ENCODE data around the gene ABCB4. TPM values are rescaled to one million over a fixed set of nuclear protein-coding genes. Genes with fewer than 3 reads are reported as not detected.
A peak's percentile ranks its signal among the peaks of the same experiment; 100 is the strongest.

The ABCB4 gene
- 1 to 10 TPM in 2 of 4 donors, under 1 TPM in 2; 0.42 to 6.5 (median 1.1) TPM for total RNA-seq

DNA sequence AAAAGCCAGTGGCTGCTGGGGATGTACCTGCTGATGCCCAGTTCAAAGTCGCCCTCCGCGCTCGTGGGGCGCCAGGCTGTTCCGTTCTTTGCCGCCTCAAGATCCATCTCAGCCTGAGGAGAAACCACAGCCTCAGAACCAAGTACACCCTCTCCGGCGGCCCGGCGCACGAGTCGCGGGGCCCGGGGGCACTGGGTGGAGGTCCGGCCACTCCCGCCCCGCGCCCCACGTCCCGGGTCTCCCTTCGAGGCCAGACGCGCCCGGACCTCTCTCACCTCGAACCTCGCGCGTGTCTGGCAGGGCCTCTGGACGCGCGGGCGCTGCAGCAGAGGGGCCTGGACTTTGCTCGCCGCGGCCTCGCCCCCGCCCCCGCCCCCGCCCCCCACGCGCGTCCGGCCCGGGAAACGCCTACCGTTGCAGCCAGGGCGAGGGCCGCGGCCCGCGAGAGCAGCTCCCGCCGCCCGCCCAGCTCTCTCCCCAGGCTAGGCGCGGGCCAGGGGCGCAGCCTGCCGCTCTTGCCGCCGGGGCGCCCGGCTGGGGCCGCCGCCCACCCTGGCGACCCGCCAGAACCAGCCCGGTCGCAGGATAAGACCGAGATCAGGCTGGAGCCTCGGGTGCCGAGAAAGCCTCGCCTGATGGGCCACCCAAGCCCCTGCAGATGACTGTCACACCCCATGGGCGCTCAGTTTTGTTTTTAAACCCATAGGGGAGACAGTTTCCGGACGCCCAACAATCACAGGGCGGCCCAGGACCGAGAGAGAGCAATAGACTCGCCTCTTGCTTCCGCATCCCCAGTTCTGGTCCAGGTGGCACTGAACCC is at the start of gene ABCB4:
TSS of gene ABCB4 (minus strand) at position 322 of the 820 bp plus-strand sequence. CDS start at position 107, 215 bp downstream.
- 0% methylated on average over 3 of the region's 80 CpGs; no CpG with 5 or more reads in 1 of the 2 donors for WGBS, 2 donors (ENCODE audit: low coverage in 1 of 2)
- peak; percentile 29 for ATAC-seq
- H3K4me3 ChIP-seq: peak within 1 kb of the TSS; percentile 14 to 57
- peaks cover 41% of the 10 kb centered on the region for H3K27me3 ChIP-seq
- H3K4me1 ChIP-seq: peaks cover 0 to 21% (median 3%) of the 10 kb centered on the region in 3 donors
- H3K27ac ChIP-seq: peak within 1 kb of the TSS in 3 of 4 donors; percentile 4 to 34 (median 32)
- TF ChIP-seq POLR2A (IDR thresholded peaks at IDR 0.05) (no peak), POLR2AphosphoS5 (IDR thresholded peaks at IDR 0.05) (no peak), EP300 (IDR thresholded peaks at IDR 0.05) (no peak)
- TF ChIP-seq, protein P1, sequence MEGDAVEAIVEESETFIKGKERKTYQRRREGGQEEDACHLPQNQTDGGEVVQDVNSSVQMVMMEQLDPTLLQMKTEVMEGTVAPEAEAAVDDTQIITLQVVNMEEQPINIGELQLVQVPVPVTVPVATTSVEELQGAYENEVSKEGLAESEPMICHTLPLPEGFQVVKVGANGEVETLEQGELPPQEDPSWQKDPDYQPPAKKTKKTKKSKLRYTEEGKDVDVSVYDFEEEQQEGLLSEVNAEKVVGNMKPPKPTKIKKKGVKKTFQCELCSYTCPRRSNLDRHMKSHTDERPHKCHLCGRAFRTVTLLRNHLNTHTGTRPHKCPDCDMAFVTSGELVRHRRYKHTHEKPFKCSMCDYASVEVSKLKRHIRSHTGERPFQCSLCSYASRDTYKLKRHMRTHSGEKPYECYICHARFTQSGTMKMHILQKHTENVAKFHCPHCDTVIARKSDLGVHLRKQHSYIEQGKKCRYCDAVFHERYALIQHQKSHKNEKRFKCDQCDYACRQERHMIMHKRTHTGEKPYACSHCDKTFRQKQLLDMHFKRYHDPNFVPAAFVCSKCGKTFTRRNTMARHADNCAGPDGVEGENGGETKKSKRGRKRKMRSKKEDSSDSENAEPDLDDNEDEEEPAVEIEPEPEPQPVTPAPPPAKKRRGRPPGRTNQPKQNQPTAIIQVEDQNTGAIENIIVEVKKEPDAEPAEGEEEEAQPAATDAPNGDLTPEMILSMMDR (IDR thresholded peaks at IDR 0.05): no peak
- no peaks in the 10 kb centered on the region for H3K36me3 ChIP-seq
- no peaks in the 10 kb centered on the region for H3K9me3 ChIP-seq

DNA sequence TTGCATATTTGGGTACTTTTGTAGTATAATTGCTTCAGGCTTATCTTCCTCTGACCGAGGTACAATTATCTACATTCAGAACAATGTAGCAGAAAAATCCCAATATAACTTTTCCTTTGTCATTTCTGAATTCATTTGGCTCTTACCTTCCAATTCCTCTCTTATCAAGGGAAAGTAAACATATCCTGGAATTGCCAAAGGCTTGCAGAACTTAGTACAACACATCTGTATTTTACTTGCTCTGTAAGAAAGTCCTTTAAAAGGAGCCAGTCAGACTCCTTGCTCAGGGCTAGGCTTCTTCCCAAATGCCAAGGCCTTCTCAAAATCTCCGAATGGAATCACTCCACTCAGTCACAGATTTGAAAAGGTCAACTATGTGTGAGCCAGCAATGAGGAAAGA is 43.3 kb upstream of the ABCB4 start:
- 33% methylated on average over 1 of the region's 2 CpGs; no CpG with 5 or more reads in 1 of the 2 donors for WGBS, 2 donors (ENCODE audit: low coverage in 1 of 2)
- TF ChIP-seq, protein P1 (IDR thresholded peaks at IDR 0.05): no peak
- TF ChIP-seq POLR2AphosphoS5 (IDR thresholded peaks at IDR 0.05) (no peak), EP300 (IDR thresholded peaks at IDR 0.05) (no peak), POLR2A (IDR thresholded peaks at IDR 0.05) (no peak)
- no peak overlapping the region for H3K4me3 ChIP-seq
- H3K4me1 ChIP-seq: peaks cover 0 to 6% (median 0%) of the 10 kb centered on the region in 3 donors
- H3K27me3 ChIP-seq: no peaks in the 10 kb centered on the region
- no peak overlapping the region for H3K27ac ChIP-seq
- no peaks in the 10 kb centered on the region for H3K9me3 ChIP-seq
- no peaks in the 10 kb centered on the region for H3K36me3 ChIP-seq
- no peak for ATAC-seq

DNA sequence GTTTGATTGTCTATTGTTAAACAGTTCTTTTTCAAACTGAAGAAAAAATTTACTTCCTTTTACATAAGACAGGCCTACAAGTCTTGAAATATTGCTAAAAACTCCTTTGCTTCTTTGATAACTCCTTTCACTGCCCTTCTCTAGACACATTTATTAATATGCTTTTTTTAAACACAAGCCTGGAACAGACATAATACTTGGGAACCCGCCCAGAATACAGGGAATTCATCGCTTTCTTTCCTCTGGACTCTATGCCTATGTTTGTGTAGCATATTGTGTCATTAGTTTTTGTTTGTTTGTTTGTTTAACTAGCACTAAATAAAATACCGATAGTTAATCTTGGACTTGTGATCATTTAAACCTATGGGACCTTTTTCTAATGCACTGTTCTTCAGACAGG is 42.4 kb upstream of the ABCB4 start:
- TF ChIP-seq POLR2A (IDR thresholded peaks at IDR 0.05) (no peak), EP300 (IDR thresholded peaks at IDR 0.05) (no peak), POLR2AphosphoS5 (IDR thresholded peaks at IDR 0.05) (no peak)
- TF ChIP-seq, protein P1 (IDR thresholded peaks at IDR 0.05): no peak
- WGBS, 2 donors (ENCODE audit: low coverage in 1 of 2): 34 to 56% methylated on average over 3 of the region's 3 CpGs
- ATAC-seq: no peak
- Histone ChIP-seq H3K4me1 (peaks cover 0 to 6% (median 0%) of the 10 kb centered on the region in 3 donors), H3K27me3 (no peaks in the 10 kb centered on the region), H3K4me3 (no peak overlapping the region), H3K36me3 (no peaks in the 10 kb centered on the region), H3K9me3 (no peaks in the 10 kb centered on the region), H3K27ac (no peak overlapping the region)

DNA sequence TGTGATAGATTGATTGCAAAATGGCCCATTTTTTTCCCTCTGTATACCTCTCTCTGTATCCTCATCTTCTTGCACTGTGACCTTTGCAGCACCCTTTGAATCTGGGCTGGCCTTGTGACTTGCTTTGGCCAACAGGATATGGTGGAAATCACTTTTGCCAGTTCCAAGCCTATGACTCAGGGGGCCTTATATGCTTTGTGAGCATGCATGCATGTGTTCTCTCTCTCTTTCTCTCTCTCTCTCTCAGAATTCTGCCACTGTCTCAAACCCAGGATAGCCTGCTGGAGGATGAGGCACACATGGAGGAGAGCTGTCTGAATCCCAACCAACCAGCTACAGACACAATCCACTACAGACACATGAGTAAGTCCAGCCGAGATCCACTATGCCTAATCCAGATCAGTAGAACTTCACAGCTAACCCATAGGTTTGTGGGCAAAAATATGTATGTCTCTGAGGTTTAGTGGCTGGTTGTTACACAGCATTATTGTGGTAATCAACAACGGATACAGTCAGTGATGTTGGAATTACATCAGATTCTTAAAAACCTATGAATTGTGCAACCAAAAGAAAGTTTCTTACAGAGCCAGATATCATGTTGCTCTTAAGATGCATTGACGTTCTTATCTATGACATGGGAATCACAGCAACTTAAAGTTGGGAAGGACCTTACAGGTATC is 41.8 kb upstream of the ABCB4 start:
- 59 to 67% methylated on average over 3 of the region's 3 CpGs for WGBS, 2 donors (ENCODE audit: low coverage in 1 of 2)

More for the DNA sequence above, 41.8 kb upstream of the ABCB4 start:
- H3K27ac ChIP-seq: no peak overlapping the region
- no peaks in the 10 kb centered on the region for H3K36me3 ChIP-seq
- no peak for ATAC-seq
- H3K9me3 ChIP-seq: no peaks in the 10 kb centered on the region
- TF ChIP-seq, protein P1 (IDR thresholded peaks at IDR 0.05): no peak
- TF ChIP-seq POLR2A (IDR thresholded peaks at IDR 0.05) (no peak), EP300 (IDR thresholded peaks at IDR 0.05) (no peak), POLR2AphosphoS5 (IDR thresholded peaks at IDR 0.05) (no peak)
- no peak overlapping the region for H3K4me3 ChIP-seq
- H3K27me3 ChIP-seq: no peaks in the 10 kb centered on the region
- H3K4me1 ChIP-seq: peaks cover 0 to 6% (median 0%) of the 10 kb centered on the region in 3 donors
